ENCODE measurements around the gene POR. TPM values are rescaled to one million over a fixed set of nuclear protein-coding genes. Genes with fewer than 3 reads are reported as not detected.

The POR gene
- polyA plus RNA-seq, 1 of the 3 experiments (the other 2 are of a cell fraction) = 68.7 TPM

GRCh38 chr7:75996476-75996875 is 81.5 kb downstream of the POR start:
- WGBS (ENCODE audit: low lambda C conversion rate) = 81% methylated on average over 4 of the region's 4 CpGs
- Histone ChIP-seq H3K79me2 (ENCODE audit: insufficient read depth) (0 out of 2 replicates have a peak, but pooled peaks cover 5% of the 10 kb centered on the region), H3K9me2 (no peaks in the 10 kb centered on the region), H2AFZ (ENCODE audit: low read depth) (no peak overlapping the region), H3K4me2 (no peak overlapping the region), H3K4me1 (ENCODE audit: control insufficient read depth in 1 of 2, insufficient read depth in 2 of 2, low read depth in 1 of 2, low read length in 1 of 2) (peaks cover 6 to 13% of the 10 kb centered on the region in 2 experiments; a peak in 2 of 4 replicates), H3K9me3 (no peaks in the 10 kb centered on the region), H3K4me3 (ENCODE audit: low read depth in 2 of 2, low read length in 1 of 2) (no peak overlapping the region), H3F3A (replicated peaks; ENCODE audit: insufficient read depth) (peaks cover 10% of the 10 kb centered on the region), H3K36me3 (replicated peaks in 1 of 2; ENCODE audit: control insufficient read depth in 1 of 2, insufficient read depth in 2 of 2, low read length in 1 of 2) (peaks cover 14 to 15% of the 10 kb centered on the region in 2 experiments), H4K20me1 (ENCODE audit: insufficient read depth) (no peaks in the 10 kb centered on the region), H3K9ac (no peak overlapping the region), H3K27me3 (ENCODE audit: insufficient read depth) (no peaks in the 10 kb centered on the region), H3K27ac (ENCODE audit: low read depth in 2 of 2, low read length in 1 of 2) (no peak overlapping the region)
- ChIA-PET CTCF (interaction anchor here (0.9 to 9.4 kb wide), 2 partner anchors 24 to 134 kb away, joined by 4 to 56 read pairs; no protein-coding TSS in a partner anchor), POLR2A (no interaction called here)
- DNase-seq = no peak
- TF ChIP-seq ELF1 (IDR thresholded peaks at IDR 0.05) (no peak), CHD2 (IDR thresholded peaks at IDR 0.05; ENCODE audit: low read length, partially characterized antibody) (no peak), NFIC (IDR thresholded peaks at IDR 0.05; ENCODE audit: borderline replicate concordance) (no peak), GATA2 (CRISPR knock-in tag; IDR thresholded peaks at IDR 0.05) (no peak), RAD21 (IDR thresholded peaks at IDR 0.05; ENCODE audit: low read length) (no peak), JUND (IDR thresholded peaks at IDR 0.05) (no peak), RXRA (IDR thresholded peaks at IDR 0.05; ENCODE audit: borderline replicate concordance, low read depth) (no peak), GABPA (IDR thresholded peaks at IDR 0.05; ENCODE audit: low read depth) (no peak), NRF1 (IDR thresholded peaks at IDR 0.05; ENCODE audit: low read depth, low read length) (no peak), RCOR1 (IDR thresholded peaks at IDR 0.05; ENCODE audit: low read length) (no peak)
- TF ChIP-seq, protein P1, sequence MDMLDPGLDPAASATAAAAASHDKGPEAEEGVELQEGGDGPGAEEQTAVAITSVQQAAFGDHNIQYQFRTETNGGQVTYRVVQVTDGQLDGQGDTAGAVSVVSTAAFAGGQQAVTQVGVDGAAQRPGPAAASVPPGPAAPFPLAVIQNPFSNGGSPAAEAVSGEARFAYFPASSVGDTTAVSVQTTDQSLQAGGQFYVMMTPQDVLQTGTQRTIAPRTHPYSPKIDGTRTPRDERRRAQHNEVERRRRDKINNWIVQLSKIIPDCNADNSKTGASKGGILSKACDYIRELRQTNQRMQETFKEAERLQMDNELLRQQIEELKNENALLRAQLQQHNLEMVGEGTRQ (IDR thresholded peaks at IDR 0.05; ENCODE audit: borderline replicate concordance, low read depth, low read length) = no peak
- TF ChIP-seq, protein P2, sequence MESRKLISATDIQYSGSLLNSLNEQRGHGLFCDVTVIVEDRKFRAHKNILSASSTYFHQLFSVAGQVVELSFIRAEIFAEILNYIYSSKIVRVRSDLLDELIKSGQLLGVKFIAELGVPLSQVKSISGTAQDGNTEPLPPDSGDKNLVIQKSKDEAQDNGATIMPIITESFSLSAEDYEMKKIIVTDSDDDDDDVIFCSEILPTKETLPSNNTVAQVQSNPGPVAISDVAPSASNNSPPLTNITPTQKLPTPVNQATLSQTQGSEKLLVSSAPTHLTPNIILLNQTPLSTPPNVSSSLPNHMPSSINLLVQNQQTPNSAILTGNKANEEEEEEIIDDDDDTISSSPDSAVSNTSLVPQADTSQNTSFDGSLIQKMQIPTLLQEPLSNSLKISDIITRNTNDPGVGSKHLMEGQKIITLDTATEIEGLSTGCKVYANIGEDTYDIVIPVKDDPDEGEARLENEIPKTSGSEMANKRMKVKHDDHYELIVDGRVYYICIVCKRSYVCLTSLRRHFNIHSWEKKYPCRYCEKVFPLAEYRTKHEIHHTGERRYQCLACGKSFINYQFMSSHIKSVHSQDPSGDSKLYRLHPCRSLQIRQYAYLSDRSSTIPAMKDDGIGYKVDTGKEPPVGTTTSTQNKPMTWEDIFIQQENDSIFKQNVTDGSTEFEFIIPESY (IDR thresholded peaks at IDR 0.05; ENCODE audit: borderline replicate concordance, low read depth) = no peak
- TF ChIP-seq, protein P3, sequence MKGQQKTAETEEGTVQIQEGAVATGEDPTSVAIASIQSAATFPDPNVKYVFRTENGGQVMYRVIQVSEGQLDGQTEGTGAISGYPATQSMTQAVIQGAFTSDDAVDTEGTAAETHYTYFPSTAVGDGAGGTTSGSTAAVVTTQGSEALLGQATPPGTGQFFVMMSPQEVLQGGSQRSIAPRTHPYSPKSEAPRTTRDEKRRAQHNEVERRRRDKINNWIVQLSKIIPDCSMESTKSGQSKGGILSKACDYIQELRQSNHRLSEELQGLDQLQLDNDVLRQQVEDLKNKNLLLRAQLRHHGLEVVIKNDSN (IDR thresholded peaks at IDR 0.05; ENCODE audit: borderline replicate concordance, low read depth) = no peak

GRCh38 chr7:75998038-75998437 is 83.1 kb downstream of the POR start:
- DNase-seq = no peak
- ChIA-PET POLR2A (no interaction called here), CTCF (interaction anchor here (9.4 kb wide), 1 partner anchor 23 kb away, joined by 56 read pairs; no protein-coding TSS in a partner anchor)
- H3K4me3 ChIP-seq (ENCODE audit: low read depth in 2 of 2, low read length in 1 of 2) = no peak overlapping the region
- WGBS (ENCODE audit: low lambda C conversion rate) = 93% methylated on average over 1 of the region's 1 CpG
- peaks cover 9% of the 10 kb centered on the region for H3F3A ChIP-seq (replicated peaks; ENCODE audit: insufficient read depth)
- no peaks in the 10 kb centered on the region for H3K9me3 ChIP-seq
- H3K4me2 ChIP-seq = no peak overlapping the region
- H3K9ac ChIP-seq = no peak overlapping the region
- no peaks in the 10 kb centered on the region for H4K20me1 ChIP-seq (ENCODE audit: insufficient read depth)
- H3K9me2 ChIP-seq = no peaks in the 10 kb centered on the region
- H3K4me1 ChIP-seq (ENCODE audit: control insufficient read depth in 1 of 2, insufficient read depth in 2 of 2, low read depth in 1 of 2, low read length in 1 of 2) = peaks cover 6 to 11% of the 10 kb centered on the region in 2 experiments; a peak in 2 of 4 replicates
- H3K27me3 ChIP-seq (ENCODE audit: insufficient read depth) = no peaks in the 10 kb centered on the region
- no peak overlapping the region for H3K27ac ChIP-seq (ENCODE audit: low read depth in 2 of 2, low read length in 1 of 2)
- H3K36me3 ChIP-seq (replicated peaks in 1 of 2; ENCODE audit: control insufficient read depth in 1 of 2, insufficient read depth in 2 of 2, low read length in 1 of 2) = peaks cover 14 to 20% of the 10 kb centered on the region in 2 experiments
- H3K79me2 ChIP-seq (ENCODE audit: insufficient read depth) = 0 out of 2 replicates have a peak, but pooled peaks cover 5% of the 10 kb centered on the region
- no peak overlapping the region for H2AFZ ChIP-seq (ENCODE audit: low read depth)
- TF ChIP-seq SIN3A (IDR thresholded peaks at IDR 0.05; ENCODE audit: borderline replicate concordance, low read depth, low read length) = no peak
- TF ChIP-seq FOXJ3 (CRISPR knock-in tag; IDR thresholded peaks at IDR 0.05) = no peak
- no peak for TF ChIP-seq CHD2 (IDR thresholded peaks at IDR 0.05; ENCODE audit: low read length, partially characterized antibody)
- TF ChIP-seq TAF1 (IDR thresholded peaks at IDR 0.05; ENCODE audit: borderline replicate concordance, low read depth, low read length) = no peak
- no peak for TF ChIP-seq RFX5 (IDR thresholded peaks at IDR 0.05; ENCODE audit: low read length)
- TF ChIP-seq REST (IDR thresholded peaks at IDR 0.05; ENCODE audit: low read depth, low read length) = no peak
- no peak for TF ChIP-seq IRF3 (IDR thresholded peaks at IDR 0.05; ENCODE audit: low read depth, low read length)
- no peak for TF ChIP-seq RCOR1 (IDR thresholded peaks at IDR 0.05; ENCODE audit: low read length)
- TF ChIP-seq FOSL2 (IDR thresholded peaks at IDR 0.05; ENCODE audit: borderline replicate concordance, low read depth) = no peak
